MCF 10A (cell line): Measurements from ENCODE around the gene DCTN3. TPM values are rescaled to one million over a fixed set of nuclear protein-coding genes. Genes with fewer than 3 reads are reported as not detected.

ENCODE experiments used
- BruUV-seq: library from RNA; stranded (reverse); fragments of 400-500 nt; replicated peaks from 2 replicates; lab custom pipeline; 2021; lab: Mats Ljungman, UMichigan
- CTCF ChIA-PET: fragments of 300-600 bp; sonication (Branson Sonifier 250); formaldehyde crosslinking; extraction: SDS; loops from one replicate; lab custom pipeline; 2021; ENCODE audit warnings: antibody characterized with exemption, inconsistent platforms; lab: Yijun Ruan, JAX
- POLR2A ChIA-PET: fragments of 300-600, 350-650 bp; sonication (Branson Sonifier 250); formaldehyde crosslinking; extraction: SDS; loops from one replicate; lab custom pipeline; 2020; ENCODE audit warnings: antibody characterized with exemption, inconsistent platforms; lab: Yijun Ruan, JAX
- DNase-seq: peaks from one replicate; pipeline ENCODE4 v3.0.0-alpha.2; 2018; ENCODE audit not compliant: unreplicated experiment
- H3K27ac Mint-ChIP-seq: one replicate; pipeline ENCODE4 v1.8.0; 2022; ENCODE audit warnings: mild to moderate bottlenecking, low read depth, mixed read lengths; ENCODE audit not compliant: unreplicated experiment
- H3K27me3 Mint-ChIP-seq: one replicate; pipeline ENCODE4 v1.8.0; 2022; ENCODE audit warnings: mixed read lengths; ENCODE audit not compliant: insufficient read depth, unreplicated experiment
- H3K36me3 Mint-ChIP-seq: one replicate; pipeline ENCODE4 v1.8.0; 2022; ENCODE audit warnings: mild to moderate bottlenecking, moderate library complexity, mixed read lengths; ENCODE audit not compliant: insufficient read depth, unreplicated experiment
- H3K4me1 Mint-ChIP-seq: one replicate; pipeline ENCODE4 v1.8.0; 2022; ENCODE audit warnings: mixed read lengths; ENCODE audit not compliant: insufficient read depth, unreplicated experiment
- H3K4me3 Mint-ChIP-seq: one replicate; pipeline ENCODE4 v1.8.0; 2022; ENCODE audit warnings: mild to moderate bottlenecking, moderate library complexity, mixed read lengths; ENCODE audit not compliant: unreplicated experiment
- H3K9me3 Mint-ChIP-seq: one replicate; pipeline ENCODE4 v1.8.0; 2022; ENCODE audit warnings: mixed read lengths; ENCODE audit not compliant: unreplicated experiment
- intact Hi-C: fragments of 100-400 bp; cut with micrococcal nuclease; formaldehyde crosslinking; loops from 2 replicates; pipeline ENCODE4 v1.14.1; 2022
- total RNA-seq: library from RNA; stranded (reverse); gene quantifications from 2 replicates; pipeline ENCODE4 v1.2.3, GENCODE V29; 2022
- TF ChIP-seq, protein P1 (sequence below): fragments of 200-600 bp; IDR thresholded peaks from one replicate; pipeline ENCODE4 v1.8.0; 2022; ENCODE audit warnings: antibody characterized with exemption, mild to moderate bottlenecking; ENCODE audit not compliant: unreplicated experiment

The DCTN3 gene
- total RNA-seq, 1 experiment from 2014 or later, result 88.5 TPM

GRCh38 chr9:34584970-34585369, 35.3 kb downstream of the DCTN3 start:
- CTCF ChIA-PET, result interaction anchor here (0.6 to 1.4 kb wide), 6 partner anchors 19 to 181 kb away, joined by 3 to 4 read pairs (median 4); no protein-coding TSS in a partner anchor
- H3K9me3 Mint-ChIP-seq, result no peaks in the 10 kb centered on the region
- no peak for DNase-seq
- TF ChIP-seq, protein P1, sequence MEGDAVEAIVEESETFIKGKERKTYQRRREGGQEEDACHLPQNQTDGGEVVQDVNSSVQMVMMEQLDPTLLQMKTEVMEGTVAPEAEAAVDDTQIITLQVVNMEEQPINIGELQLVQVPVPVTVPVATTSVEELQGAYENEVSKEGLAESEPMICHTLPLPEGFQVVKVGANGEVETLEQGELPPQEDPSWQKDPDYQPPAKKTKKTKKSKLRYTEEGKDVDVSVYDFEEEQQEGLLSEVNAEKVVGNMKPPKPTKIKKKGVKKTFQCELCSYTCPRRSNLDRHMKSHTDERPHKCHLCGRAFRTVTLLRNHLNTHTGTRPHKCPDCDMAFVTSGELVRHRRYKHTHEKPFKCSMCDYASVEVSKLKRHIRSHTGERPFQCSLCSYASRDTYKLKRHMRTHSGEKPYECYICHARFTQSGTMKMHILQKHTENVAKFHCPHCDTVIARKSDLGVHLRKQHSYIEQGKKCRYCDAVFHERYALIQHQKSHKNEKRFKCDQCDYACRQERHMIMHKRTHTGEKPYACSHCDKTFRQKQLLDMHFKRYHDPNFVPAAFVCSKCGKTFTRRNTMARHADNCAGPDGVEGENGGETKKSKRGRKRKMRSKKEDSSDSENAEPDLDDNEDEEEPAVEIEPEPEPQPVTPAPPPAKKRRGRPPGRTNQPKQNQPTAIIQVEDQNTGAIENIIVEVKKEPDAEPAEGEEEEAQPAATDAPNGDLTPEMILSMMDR, result no peak
- H3K27ac Mint-ChIP-seq, result no peak overlapping the region
- H3K36me3 Mint-ChIP-seq, result no peaks in the 10 kb centered on the region
- H3K27me3 Mint-ChIP-seq, result peaks cover 66% of the 10 kb centered on the region
- peaks cover 6% of the 10 kb centered on the region for H3K4me1 Mint-ChIP-seq
- POLR2A ChIA-PET, result no interaction called here
- no peak overlapping the region for H3K4me3 Mint-ChIP-seq
- no TSS peak for BruUV-seq
- intact Hi-C loops, result no loop called here

DNA sequence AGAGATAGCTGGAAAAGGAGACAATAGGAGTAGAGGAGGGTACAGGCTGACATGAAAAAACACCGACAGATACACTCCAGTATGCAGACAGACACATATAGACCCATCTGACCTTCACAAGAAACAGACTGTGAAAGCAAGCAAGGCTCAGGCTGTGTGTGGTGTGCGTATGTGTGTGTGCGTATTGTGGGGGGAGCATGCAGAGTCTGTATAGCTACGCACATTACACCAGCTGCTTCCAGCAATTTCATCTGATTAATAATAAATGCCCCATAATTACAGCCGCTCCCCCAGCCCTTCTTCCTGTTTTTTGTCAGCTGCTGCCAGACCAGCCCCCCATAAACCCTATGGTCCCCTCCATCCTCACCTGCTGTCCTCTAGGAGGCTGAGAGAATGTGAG, 37.5 kb downstream of the DCTN3 start:
- TF ChIP-seq, protein P1, result no peak
- ChIA-PET POLR2A (no interaction called here), CTCF (interaction anchor here (0.6 to 5.0 kb wide), 6 partner anchors 9 to 179 kb away, joined by 3 to 35 read pairs (median 5); no protein-coding TSS in a partner anchor)
- Mint-ChIP-seq H3K4me1 (no peaks in the 10 kb centered on the region), H3K27ac (no peak overlapping the region), H3K9me3 (no peaks in the 10 kb centered on the region), H3K36me3 (no peaks in the 10 kb centered on the region), H3K4me3 (no peak overlapping the region), H3K27me3 (peaks cover 61% of the 10 kb centered on the region)
- BruUV-seq, result no TSS peak
- DNase-seq, result no peak
- intact Hi-C loops, result no loop called here

- CTCF ChIA-PET, result interaction anchor here (2.0 to 5.0 kb wide), 2 partner anchors 10 to 22 kb away, joined by 7 to 35 read pairs; no protein-coding TSS in a partner anchor
These were observed 39.0 kb downstream of the DCTN3 start for GRCh38 chr9:34581318-34581717.

GRCh38 chr9:34580358-34580757, 39.9 kb downstream of the DCTN3 start:
- Mint-ChIP-seq H3K4me3 (no peak overlapping the region), H3K27ac (no peak overlapping the region), H3K9me3 (no peaks in the 10 kb centered on the region), H3K27me3 (peaks cover 60% of the 10 kb centered on the region), H3K36me3 (no peaks in the 10 kb centered on the region), H3K4me1 (no peaks in the 10 kb centered on the region)
- intact Hi-C loops, result no loop called here
- ChIA-PET POLR2A (no interaction called here), CTCF (interaction anchor here (0.6 to 5.0 kb wide), 6 partner anchors 8 to 177 kb away, joined by 3 to 35 read pairs (median 4); no protein-coding TSS in a partner anchor)
- TF ChIP-seq, protein P1, result no peak
- BruUV-seq, result no TSS peak
- DNase-seq, result no peak

More at GRCh38 chr9:34581318-34581717, 39.0 kb downstream of the DCTN3 start:
- H3K36me3 Mint-ChIP-seq, result no peaks in the 10 kb centered on the region
- no peaks in the 10 kb centered on the region for H3K9me3 Mint-ChIP-seq
- POLR2A ChIA-PET, result no interaction called here
- no peak for DNase-seq
- TF ChIP-seq, protein P1, result no peak
- BruUV-seq, result no TSS peak
- no peaks in the 10 kb centered on the region for H3K4me1 Mint-ChIP-seq
- H3K27ac Mint-ChIP-seq, result no peak overlapping the region
- H3K27me3 Mint-ChIP-seq, result peaks cover 61% of the 10 kb centered on the region
- intact Hi-C loops, result no loop called here
- no peak overlapping the region for H3K4me3 Mint-ChIP-seq
